Stimulated activated CD4-positive, alpha-beta T cell treated with anti-CD3 and anti-CD28 coated beads, Interleukin-12 subunit alpha, Interleukin-12 subunit beta, amount 100 ng/mL, for 4 hours (primary cell): ENCODE results near the gene HHIPL2.

Source experiments
- DNase-seq: peaks from one replicate; pipeline ENCODE4 v3.0.0-alpha.2; 2020

Gene HHIPL2

GRCh38 chr1:222547944-222548671 lies at the start of gene HHIPL2:
HHIPL2 (minus strand) TSS chr1:222548104; CDS start chr1:222548044, 60 bp downstream.
- no peak for DNase-seq

GRCh38 chr1:222596696-222597095 lies 48.8 kb upstream of the HHIPL2 start:
- DNase-seq = no peak

GRCh38 chr1:222594789-222595188 lies 46.9 kb upstream of the HHIPL2 start:
- DNase-seq = no peak

- DNase-seq = no peak
Measured at GRCh38 chr1:222592171-222592570, 44.3 kb upstream of the HHIPL2 start.

- peak; percentile 78 for DNase-seq
Measured at GRCh38 chr1:222589462-222590302, 41.8 kb upstream of the HHIPL2 start, which contains the start of gene TAF1A. TAF1A (minus strand) TSS chr1:222589933.

GRCh38 chr1:222588135-222588534 lies 40.2 kb upstream of the HHIPL2 start:
- DNase-seq = no peak

GRCh38 chr1:222586842-222587241 lies 38.9 kb upstream of the HHIPL2 start:
- DNase-seq = no peak

GRCh38 chr1:222583079-222583478 lies 35.2 kb upstream of the HHIPL2 start:
- no peak for DNase-seq

- no peak for DNase-seq
Measured at GRCh38 chr1:222582099-222582774, 34.3 kb upstream of the HHIPL2 start.

- DNase-seq = no peak
Measured at GRCh38 chr1:222579316-222579715, 31.4 kb upstream of the HHIPL2 start.

- DNase-seq = no peak
Measured at GRCh38 chr1:222570837-222571236, 22.9 kb upstream of the HHIPL2 start.

- DNase-seq = no peak
Measured at GRCh38 chr1:222561656-222562055, 13.8 kb upstream of the HHIPL2 start.

- no peak for DNase-seq
Measured at GRCh38 chr1:222557574-222557973, 9.7 kb upstream of the HHIPL2 start.

GRCh38 chr1:222557148-222557547 lies 9.2 kb upstream of the HHIPL2 start:
- DNase-seq = no peak

GRCh38 chr1:222555992-222556615 lies 8.2 kb upstream of the HHIPL2 start:
- no peak for DNase-seq

- no peak for DNase-seq
Measured at GRCh38 chr1:222554177-222554576, 6.3 kb upstream of the HHIPL2 start.

GRCh38 chr1:222552882-222553281 lies 5.0 kb upstream of the HHIPL2 start:
- DNase-seq = no peak

- DNase-seq = no peak
Measured at GRCh38 chr1:222547260-222547614, 667 bp downstream of the HHIPL2 start.

GRCh38 chr1:222546548-222547259 lies 1.2 kb downstream of the HHIPL2 start:
- no peak for DNase-seq

GRCh38 chr1:222546091-222546490 lies 1.8 kb downstream of the HHIPL2 start:
- no peak for DNase-seq

GRCh38 chr1:222543817-222544216 lies 4.1 kb downstream of the HHIPL2 start:
- no peak for DNase-seq

- DNase-seq = no peak
Measured at GRCh38 chr1:222540598-222540995, 7.3 kb downstream of the HHIPL2 start.
